ENCODE measurements around the gene ZNF445.
"Not testable (repeated sequence)": the region's sequence is repeated elsewhere in the genome, so short reads cannot be mapped to it uniquely, and the experiment has no call there.

Gene ZNF445

GRCh38 chr3:44477312-44478030, at the start of gene ZNF445:
ZNF445 (minus strand) TSS chr3:44477670; CDS start chr3:44455549, 22,121 bp downstream.
- peak; percentile 67 for DNase-seq (ENCODE audit: low read depth)

DNA sequence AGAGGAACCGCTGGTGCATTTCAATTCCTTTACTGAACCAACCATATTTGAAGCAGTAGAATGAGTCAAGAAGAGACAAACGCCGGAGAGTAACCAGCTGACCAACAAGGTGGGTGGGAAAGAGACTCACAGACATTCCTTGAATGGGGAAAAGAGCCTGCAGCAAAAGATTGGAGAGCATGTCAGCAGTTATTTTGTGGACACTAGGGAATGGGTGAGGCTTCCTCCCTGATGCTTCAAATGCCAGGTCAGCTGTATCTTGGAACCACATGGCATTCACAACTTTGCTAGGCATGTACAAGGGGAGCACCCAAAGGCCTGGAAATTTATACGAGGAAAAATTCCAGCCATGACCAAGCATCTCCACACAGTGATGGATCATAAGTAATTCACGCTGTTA, 47.6 kb upstream of the ZNF445 start:
- DNase-seq (ENCODE audit: low read depth): no peak

- no peak for DNase-seq (ENCODE audit: low read depth)
Observed at GRCh38 chr3:44522494-44522933, 45.0 kb upstream of the ZNF445 start.

DNA sequence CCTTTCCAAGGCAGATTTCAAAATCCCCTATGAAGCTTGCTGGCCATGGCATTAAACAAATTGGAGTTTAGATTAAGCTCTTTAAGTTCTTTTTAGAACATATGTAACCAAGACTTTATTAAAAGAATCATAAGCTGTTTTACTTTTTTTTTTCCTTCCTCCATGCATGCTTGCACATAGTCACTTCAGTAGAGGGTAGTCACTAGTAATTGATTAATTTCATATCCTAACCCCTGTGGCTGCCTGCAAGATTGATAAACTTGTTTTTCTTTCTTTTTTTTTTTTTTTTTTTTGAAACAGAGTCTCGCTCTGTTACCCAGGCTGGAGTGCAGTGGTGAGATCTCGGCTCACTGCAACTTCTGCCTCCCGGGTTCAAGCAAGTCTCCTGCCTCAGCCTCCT, 44.3 kb upstream of the ZNF445 start:
- no peak for DNase-seq (ENCODE audit: low read depth)

GRCh38 chr3:44518782-44519156, 41.3 kb upstream of the ZNF445 start:
- no peak for DNase-seq (ENCODE audit: low read depth)

DNA sequence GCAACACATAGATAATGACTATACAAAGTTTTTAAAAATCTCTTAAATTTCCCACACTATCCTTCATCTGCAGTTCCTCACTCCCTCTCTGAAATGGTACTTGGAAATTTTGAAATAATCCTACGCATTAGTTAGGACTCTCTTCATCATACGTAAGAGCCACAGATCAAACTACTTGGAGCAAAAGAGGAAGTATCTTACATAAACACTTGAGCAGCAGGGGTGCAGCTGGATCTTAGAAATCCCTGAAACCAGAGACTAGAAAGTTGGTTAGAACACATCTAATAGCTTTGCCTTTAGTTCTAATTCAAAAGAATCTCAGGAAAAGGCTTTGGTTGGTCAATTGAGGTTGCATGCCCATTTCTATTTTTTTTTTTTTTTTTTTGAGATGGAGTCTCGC, 38.8 kb upstream of the ZNF445 start:
- no peak for DNase-seq (ENCODE audit: low read depth)

DNA sequence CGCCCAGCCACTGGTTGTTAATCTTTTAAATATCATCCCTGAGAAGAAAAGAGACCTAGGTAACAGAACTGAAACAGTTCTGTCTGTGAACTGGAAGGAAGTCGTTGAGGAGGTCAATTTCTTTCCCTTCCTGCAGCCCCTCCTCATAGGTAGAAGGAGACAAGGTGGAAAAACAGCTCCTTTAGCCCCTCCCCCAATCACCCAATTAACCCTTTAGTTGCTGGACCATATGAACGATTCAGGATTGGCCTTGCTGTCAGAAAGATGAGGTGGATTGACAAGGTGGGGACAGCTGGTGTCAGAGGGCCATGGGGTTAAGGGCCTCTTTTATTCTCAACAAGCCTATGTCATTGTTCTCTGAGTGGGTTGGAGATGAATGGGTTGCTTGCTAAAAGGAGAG, 36.0 kb upstream of the ZNF445 start:
- no peak for DNase-seq (ENCODE audit: low read depth)

- no peak for DNase-seq (ENCODE audit: low read depth)
Observed at GRCh38 chr3:44511238-44511566, 33.7 kb upstream of the ZNF445 start.

DNA sequence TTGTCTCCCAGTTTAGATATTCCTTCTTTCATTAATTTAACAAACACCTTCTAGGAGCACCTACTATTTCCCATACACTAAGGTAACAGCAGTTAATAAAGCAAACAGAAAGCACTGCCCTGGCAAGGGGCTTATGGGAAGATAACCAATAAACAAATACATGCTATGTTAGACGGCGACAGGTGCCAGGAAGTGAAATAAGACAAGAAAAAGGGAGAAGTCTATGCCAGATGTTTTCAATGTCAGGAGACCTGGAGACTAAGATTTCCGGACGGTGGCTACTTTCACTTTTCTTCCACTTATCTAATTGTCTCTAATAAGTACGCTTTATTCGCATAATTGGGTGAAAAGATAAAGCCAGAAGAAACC, 32.5 kb upstream of the ZNF445 start:
- no peak for DNase-seq (ENCODE audit: low read depth)

GRCh38 chr3:44509393-44509921, 32.0 kb upstream of the ZNF445 start:
- no peak for DNase-seq (ENCODE audit: low read depth)

DNA sequence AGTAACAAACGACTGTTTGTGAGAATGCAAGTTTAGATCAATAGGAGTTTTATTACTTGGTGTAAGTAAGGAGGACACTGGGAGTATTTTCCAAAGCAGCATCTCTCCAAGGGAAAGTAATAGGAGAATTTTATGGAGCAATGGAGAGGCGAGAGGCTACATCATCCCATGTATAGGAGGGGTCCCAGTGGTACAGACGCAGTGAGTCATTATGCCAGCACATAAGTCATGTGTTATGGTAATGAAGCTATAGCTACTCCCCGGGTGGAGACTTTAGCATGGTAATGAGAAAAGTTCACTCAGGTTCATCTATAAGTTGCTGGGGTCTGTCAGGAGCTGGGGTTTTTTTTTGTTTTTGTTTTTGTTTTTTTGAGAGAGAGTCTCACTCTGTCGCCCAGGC, 29.5 kb upstream of the ZNF445 start:
- DNase-seq (ENCODE audit: low read depth): no peak

GRCh38 chr3:44506556-44506955, 29.1 kb upstream of the ZNF445 start:
- no peak for DNase-seq (ENCODE audit: low read depth)

GRCh38 chr3:44504566-44504965, 27.1 kb upstream of the ZNF445 start:
- no peak for DNase-seq (ENCODE audit: low read depth)

DNA sequence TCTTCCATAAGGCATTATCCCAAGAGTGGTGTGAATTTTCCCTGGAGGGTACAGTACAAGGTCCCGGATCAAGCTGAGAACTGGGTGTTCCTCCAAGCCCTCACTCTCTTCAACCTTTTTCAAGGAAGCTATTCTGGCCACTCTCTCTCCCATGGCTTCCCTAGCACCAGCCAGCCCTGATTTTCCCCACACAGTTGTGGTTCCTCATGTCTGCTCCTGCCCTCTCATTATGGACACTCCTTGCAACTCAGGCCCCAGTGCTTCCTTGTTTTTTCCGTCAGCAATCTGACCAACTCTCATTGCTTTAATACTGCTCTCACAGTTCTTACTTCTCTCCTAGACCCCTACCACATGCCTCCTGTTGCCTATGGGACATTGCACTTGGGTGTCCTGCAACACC, 25.7 kb upstream of the ZNF445 start:
- not testable (repeated sequence) for DNase-seq (ENCODE audit: low read depth)

GRCh38 chr3:44501971-44502370, 24.5 kb upstream of the ZNF445 start:
- no peak for DNase-seq (ENCODE audit: low read depth)

DNA sequence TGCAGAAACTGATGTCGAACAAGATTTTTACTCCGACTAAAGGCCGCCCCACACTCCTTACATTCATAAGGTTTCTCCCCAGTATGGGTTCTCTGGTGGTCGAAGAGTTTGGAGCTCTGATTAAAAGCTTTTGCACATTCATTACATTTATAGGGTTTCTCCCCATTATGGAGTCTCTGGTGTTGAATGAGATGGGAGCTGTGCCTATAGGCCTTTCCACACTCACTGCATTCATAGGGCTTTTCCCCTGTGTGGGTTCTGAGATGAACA, 22.4 kb upstream of the ZNF445 start:
- DNase-seq (ENCODE audit: low read depth): not testable (repeated sequence)

DNA sequence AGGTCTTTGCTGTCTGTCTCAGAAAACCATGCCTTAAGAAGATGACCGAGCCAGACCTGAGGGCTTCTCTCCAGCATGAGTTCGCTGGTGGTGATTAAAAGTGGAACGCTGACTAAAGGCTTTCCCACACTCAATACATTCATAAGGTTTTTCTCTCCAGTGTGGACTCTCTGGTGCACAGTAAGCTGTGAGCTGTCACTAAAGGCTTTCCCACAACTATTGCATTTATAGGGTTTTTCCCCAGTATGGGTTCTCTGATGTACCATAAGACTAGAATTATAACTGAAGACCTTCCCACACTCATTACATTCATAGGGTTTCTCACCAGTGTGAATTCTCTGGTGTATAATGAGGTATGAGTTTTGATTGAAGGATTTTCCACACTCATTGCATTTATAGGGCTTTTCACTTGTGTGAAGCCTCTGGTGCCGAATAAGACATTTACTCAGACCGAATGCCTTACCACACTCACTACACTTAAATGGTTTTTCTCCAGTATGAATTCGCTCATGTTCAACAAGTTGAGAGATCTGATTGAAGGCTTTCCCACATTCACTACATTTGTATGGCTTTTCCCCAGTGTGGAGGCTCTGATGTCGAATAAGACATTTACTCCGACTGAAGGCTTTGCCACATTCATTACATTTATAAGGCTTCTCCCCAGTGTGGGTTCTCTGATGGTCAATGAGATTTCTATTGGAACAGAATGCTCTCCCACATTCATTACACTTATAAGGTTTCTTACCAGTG, 21.9 kb upstream of the ZNF445 start:
- DNase-seq (ENCODE audit: low read depth): no peak

- no peak for DNase-seq (ENCODE audit: low read depth)
Observed at GRCh38 chr3:44495636-44496415, 18.4 kb upstream of the ZNF445 start.

DNA sequence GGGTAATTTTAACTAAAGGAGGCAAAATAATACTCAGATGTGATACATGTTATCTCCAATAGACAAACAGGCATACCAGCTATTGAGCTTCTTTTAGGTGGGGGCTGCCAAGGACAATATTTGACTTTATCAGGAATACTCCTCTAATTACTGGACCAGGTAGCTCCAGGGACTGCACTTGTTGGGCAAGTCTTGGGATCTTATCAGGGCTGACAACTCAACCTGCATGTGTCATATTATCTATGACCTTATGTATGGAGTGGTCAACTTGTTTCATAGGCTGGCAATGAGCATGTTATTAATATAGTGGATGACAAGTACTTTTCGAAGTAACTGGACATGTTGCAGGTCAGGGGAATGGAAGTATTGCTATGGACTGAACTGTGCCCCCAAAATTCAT, 15.0 kb upstream of the ZNF445 start:
- DNase-seq (ENCODE audit: low read depth): no peak

DNA sequence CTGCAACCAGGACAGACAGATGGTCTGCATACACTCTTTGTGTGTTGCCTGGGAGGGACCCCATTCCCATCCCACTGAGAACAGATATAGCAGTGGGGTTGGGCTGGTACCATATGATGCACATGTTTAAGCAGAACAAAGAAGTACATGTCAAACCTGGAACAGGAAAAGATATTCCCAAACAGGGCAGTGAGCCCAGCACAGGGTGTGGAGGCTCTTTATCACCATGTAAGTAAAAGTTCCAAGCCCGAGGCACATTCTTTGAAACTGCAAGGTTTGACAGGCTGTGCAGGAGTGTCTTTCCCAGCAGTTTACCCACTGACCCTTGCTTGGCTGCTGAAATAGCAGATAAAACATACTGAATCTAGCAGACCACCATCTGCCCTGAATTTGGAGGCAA, 5.3 kb upstream of the ZNF445 start:
- no peak for DNase-seq (ENCODE audit: low read depth)

- no peak for DNase-seq (ENCODE audit: low read depth)
Observed at GRCh38 chr3:44478606-44479094, 1.2 kb upstream of the ZNF445 start.

DNA sequence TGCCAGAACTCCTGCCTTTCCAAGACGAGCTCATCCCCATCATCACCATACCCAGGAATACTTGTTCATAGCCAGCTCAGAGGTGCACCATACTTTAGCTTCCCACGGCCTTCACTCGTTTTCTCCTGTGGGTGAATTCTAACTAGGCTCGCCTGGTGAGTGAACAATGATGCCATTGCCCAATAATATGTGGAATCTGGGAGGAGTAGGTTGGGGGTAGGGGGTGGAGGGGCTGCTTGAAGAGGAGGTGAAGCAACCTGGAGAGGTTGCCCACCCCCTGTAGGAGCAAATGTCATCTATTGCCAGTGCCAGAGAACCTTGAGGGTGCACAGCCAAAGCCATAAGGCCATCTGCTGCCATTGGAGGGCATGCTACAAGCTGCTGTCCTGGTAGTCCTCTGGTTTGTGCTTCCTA, 592 bp upstream of the ZNF445 start:
- DNase-seq (ENCODE audit: low read depth): no peak

GRCh38 chr3:44476963-44477311, 533 bp downstream of the ZNF445 start:
- no peak for DNase-seq (ENCODE audit: low read depth)

Data from stimulated activated CD4-positive, alpha-beta T cell treated with anti-CD3 and anti-CD28 coated beads, Interleukin-2, amount 100 ng/mL, for 4 hours (primary cell).